GM12875 (cell line): Measurements from ENCODE around the gene ERFE.
"Not testable (repeated sequence)": the region's sequence is repeated elsewhere in the genome, so short reads cannot be mapped to it uniquely, and the experiment has no call there.

Experiments used
- H3K4me3 ChIP-seq: one replicate; pipeline ENCODE4 v1.5.1; 2011; ENCODE audit warnings: low read depth, low read length, control low read depth
- TF ChIP-seq, protein P1 (sequence below): IDR thresholded peaks from 2 replicates; pipeline ENCODE4 v1.5.1; 2011; ENCODE audit warnings: low read depth, mild to moderate bottlenecking, control low read depth, inconsistent platforms, low read length, moderate library complexity, borderline replicate concordance; ENCODE audit not compliant: insufficient read depth

Gene ERFE

GRCh38 chr2:238169048-238169707 lies 10.4 kb downstream of the ERFE start:
- no peak overlapping the region for H3K4me3 ChIP-seq
- TF ChIP-seq, protein P1, sequence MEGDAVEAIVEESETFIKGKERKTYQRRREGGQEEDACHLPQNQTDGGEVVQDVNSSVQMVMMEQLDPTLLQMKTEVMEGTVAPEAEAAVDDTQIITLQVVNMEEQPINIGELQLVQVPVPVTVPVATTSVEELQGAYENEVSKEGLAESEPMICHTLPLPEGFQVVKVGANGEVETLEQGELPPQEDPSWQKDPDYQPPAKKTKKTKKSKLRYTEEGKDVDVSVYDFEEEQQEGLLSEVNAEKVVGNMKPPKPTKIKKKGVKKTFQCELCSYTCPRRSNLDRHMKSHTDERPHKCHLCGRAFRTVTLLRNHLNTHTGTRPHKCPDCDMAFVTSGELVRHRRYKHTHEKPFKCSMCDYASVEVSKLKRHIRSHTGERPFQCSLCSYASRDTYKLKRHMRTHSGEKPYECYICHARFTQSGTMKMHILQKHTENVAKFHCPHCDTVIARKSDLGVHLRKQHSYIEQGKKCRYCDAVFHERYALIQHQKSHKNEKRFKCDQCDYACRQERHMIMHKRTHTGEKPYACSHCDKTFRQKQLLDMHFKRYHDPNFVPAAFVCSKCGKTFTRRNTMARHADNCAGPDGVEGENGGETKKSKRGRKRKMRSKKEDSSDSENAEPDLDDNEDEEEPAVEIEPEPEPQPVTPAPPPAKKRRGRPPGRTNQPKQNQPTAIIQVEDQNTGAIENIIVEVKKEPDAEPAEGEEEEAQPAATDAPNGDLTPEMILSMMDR, result no peak

- TF ChIP-seq, protein P1, result no peak
- no peak overlapping the region for H3K4me3 ChIP-seq
Observed at GRCh38 chr2:238169708-238170251, 11.0 kb downstream of the ERFE start.

DNA sequence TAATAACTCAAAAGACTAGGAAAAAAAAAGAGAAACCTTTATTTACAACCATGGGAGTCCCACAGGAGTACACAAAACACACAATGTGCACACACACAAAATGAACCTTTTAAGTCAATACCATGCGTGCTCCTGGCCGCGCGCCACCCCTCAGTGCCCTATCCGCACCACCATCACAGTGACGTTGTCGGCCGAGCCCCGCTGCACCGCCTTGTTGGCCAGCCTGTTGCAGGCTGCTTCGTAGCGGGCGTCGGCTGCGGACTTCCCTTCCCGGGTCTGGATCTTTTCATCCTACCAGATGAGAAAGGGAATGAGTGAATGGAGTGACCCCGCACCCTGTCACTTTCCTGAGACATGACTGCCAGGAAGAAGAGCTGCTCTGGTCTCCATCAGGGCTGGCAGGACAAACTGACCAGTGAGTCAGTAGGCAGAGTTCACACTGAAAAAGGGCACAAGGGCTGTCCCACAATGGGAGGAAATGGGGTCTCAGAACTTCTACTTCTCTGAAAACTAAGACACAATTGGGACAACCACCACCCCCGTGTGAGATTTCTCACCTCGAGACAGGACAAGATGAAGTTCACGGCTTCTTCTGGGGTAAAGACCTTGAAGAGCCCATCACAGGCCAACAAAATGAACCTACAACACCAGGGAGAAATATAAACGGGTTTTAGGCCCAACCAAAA lies 11.8 kb downstream of the ERFE start:
- TF ChIP-seq, protein P1, result no peak
- no peak overlapping the region for H3K4me3 ChIP-seq

DNA sequence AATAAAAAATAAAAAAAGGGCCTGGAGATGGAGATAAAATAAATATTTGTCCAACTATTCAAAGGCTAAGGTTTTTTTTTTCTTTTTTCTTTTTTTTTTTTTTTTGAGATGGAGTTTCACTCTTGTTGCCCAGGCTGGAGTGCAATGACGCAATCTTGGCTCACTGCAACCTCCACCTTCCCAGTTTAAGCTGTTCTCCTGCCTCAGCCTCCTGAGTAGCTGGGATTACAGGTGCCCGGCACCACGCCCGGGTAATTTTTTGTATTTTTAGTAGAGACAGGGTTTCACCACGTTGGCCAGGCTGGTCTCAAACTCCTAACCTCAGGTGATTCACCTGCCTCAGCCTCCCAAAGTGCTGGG lies 12.3 kb downstream of the ERFE start:
- not testable (repeated sequence) for H3K4me3 ChIP-seq

DNA sequence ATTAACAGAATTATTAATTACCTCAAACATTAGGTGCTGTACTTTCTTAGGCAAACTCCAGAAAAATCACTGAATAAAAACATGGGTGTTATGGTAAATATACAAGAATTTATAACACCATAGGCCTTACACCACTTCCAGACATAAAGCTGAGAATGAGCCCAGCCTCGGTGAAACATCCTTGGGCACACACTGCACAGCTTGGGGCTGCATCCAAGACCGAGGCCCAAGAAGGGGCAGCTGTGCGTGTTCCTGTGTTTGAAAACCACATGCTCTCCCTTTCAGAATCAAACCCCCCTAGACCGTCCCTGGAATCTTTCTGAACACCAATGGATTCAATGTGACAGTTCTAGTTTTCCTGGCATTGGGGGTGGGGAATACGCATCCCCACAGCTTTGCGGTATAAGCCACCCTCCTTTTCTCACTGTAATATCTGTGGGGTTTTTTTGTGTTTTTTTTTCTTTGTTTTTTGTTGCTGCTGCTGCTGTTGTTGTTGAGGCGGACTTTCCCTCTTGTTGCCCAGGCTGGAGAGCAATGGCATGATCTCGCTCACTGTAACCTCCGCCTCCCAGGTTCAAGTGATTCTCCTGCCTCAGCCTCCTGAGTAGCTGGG lies 12.9 kb downstream of the ERFE start:
- no peak overlapping the region for H3K4me3 ChIP-seq
- TF ChIP-seq, protein P1, result no peak

DNA sequence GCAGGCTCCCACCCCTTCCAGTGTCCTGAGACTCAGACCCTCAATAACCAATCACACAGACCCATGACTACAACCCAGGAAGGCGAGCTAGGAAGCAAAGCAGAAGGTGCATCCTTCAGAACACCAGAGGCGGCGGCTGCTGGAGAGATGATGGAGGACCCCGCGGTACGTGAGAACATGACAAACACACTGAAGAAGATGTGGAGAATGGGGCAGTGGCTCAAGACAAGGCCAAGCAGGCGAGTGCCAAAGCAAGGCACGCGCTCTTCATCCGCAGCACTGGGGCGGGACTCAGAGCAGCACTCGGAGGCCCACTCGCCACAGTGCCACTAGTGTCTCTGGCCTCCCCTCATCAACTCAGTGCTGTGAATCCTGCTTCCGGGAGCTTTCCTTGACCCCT lies 13.7 kb downstream of the ERFE start:
- H3K4me3 ChIP-seq, result no peak overlapping the region
- TF ChIP-seq, protein P1, result no peak

GRCh38 chr2:238173692-238174091 lies 14.9 kb downstream of the ERFE start:
- TF ChIP-seq, protein P1, result no peak
- H3K4me3 ChIP-seq, result no peak overlapping the region
